ENCODE measurements around the gene IFNLR1.

DNA sequence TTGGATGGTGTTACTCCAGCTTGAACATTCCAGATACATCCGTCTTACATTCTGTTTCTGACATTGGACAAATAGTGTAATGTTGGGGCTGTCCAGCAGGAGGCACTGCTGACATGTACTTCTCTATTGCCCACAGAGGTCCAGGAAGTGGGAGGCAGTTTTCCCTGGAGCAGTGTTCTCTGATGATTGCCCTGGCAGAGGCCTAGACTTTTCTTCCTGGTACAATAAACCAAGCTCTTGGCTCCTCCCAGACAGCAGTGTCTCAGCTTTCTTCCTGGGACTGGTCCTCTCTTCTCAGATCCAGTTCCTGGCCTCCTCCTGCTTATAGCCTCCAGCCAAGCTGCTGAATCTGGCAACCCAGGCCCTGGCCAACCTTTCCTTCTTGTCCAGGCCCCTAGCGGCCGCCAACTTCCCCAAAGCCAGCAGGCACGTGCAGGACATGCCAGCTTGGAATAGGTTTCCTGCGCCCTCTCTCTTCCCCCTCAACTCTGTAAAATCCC lies 14.9 kb upstream of the IFNLR1 start:
- no peak for TF ChIP-seq POLR2A (IDR thresholded peaks at IDR 0.05)
- TF ChIP-seq, protein P1, sequence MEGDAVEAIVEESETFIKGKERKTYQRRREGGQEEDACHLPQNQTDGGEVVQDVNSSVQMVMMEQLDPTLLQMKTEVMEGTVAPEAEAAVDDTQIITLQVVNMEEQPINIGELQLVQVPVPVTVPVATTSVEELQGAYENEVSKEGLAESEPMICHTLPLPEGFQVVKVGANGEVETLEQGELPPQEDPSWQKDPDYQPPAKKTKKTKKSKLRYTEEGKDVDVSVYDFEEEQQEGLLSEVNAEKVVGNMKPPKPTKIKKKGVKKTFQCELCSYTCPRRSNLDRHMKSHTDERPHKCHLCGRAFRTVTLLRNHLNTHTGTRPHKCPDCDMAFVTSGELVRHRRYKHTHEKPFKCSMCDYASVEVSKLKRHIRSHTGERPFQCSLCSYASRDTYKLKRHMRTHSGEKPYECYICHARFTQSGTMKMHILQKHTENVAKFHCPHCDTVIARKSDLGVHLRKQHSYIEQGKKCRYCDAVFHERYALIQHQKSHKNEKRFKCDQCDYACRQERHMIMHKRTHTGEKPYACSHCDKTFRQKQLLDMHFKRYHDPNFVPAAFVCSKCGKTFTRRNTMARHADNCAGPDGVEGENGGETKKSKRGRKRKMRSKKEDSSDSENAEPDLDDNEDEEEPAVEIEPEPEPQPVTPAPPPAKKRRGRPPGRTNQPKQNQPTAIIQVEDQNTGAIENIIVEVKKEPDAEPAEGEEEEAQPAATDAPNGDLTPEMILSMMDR (IDR thresholded peaks at IDR 0.05) = peak; percentile 83 to 92 (median 86)

Measured in testis (tissue), 2 donors.